Measurements from ENCODE around the gene SLC22A1. TPM values are rescaled to one million over a fixed set of nuclear protein-coding genes. Genes with fewer than 3 reads are reported as not detected.

SLC22A1 gene
- total and polyA plus RNA-seq, 2 experiments from 2014 or later: 0.10 to 0.65 TPM

DNA sequence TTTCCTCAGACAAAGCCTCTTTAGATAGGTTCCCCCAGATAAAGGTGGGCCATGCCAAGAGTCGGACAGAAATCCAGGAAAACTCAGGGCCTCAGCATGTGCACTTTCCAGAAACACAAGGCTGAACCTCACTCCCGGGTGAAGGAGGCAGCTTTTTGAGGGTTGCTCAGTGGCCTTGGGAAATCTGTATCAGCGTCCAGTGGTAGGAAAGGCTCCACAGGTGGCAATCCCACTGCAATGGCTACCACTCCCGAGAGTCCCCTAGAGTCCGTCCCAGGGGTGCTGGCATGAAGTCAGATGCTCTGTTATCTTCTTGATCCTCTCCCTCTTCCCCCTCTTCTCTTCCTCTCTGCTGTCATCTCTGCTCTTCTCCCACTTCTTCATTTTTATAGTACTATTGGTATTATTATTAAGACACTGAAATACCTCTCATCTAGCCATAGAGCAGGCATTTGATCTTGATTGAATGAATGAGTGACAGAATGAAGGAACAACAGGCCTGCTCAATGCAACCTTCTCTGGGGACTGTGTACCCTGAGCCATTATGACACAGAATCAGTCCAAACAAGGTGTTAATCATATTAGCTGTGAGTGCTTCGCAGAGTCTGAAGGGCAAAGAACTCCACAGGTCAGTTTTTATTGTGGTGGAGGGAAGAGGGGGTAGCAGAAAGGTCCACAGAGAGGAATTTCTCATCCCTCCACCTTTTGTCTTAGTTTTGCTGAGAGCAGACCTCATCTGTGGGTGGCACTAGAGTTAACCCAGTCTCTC lies 13.3 kb downstream of the SLC22A1 start:
- peaks cover 14% of the 10 kb centered on the region for H3K27me3 Mint-ChIP-seq (ENCODE audit: insufficient read depth, low read depth, poor library complexity)
- Histone ChIP-seq H4K20me1 (replicated peaks; ENCODE audit: insufficient read depth) (no peaks in the 10 kb centered on the region), H3K27me3 (ENCODE audit: insufficient read depth) (no peaks in the 10 kb centered on the region), H3K9me2 (ENCODE audit: insufficient read depth) (no peaks in the 10 kb centered on the region), H3K79me2 (replicated peaks; ENCODE audit: insufficient read depth) (no peaks in the 10 kb centered on the region), H3K4me1 (ENCODE audit: insufficient read depth) (peaks cover 16% of the 10 kb centered on the region), H2AFZ (no peak overlapping the region), H3K36me3 (ENCODE audit: insufficient read depth) (no peaks in the 10 kb centered on the region), H3K27ac (ENCODE audit: low read depth) (no peak overlapping the region), H3F3A (replicated peaks; ENCODE audit: low read depth) (no peaks in the 10 kb centered on the region), H3K4me3 (no peak overlapping the region), H3K4me2 (no peak overlapping the region)
- ATAC-seq: no peak
- H3K27ac Mint-ChIP-seq: no peak overlapping the region
- no peaks in the 10 kb centered on the region; the same call in 2 of the 3 replicates for H3K9me3 Mint-ChIP-seq
- no peak for DNase-seq (ENCODE audit: low spot score)
- H3K4me1 Mint-ChIP-seq: peaks cover 49% of the 10 kb centered on the region
- no peak overlapping the region for H3K4me3 Mint-ChIP-seq
- no peaks in the 10 kb centered on the region; the same call in 2 of the 3 replicates for H3K36me3 Mint-ChIP-seq (ENCODE audit: low read depth)
- TF ChIP-seq NANOG (IDR thresholded peaks at IDR 0.05; ENCODE audit: borderline replicate concordance) (no peak), ZNF331 (CRISPR knock-in tag; IDR thresholded peaks at IDR 0.05; ENCODE audit: low read depth) (no peak), EZH2 (IDR thresholded peaks at IDR 0.05; ENCODE audit: low read depth, unreplicated experiment) (no peak), EZH2phosphoT487 (IDR thresholded peaks at IDR 0.05; ENCODE audit: unreplicated experiment) (no peak), ETS1 (IDR thresholded peaks at IDR 0.05) (no peak), JUNB (IDR thresholded peaks at IDR 0.05; ENCODE audit: unreplicated experiment) (no peak), ZNF462 (CRISPR knock-in tag; IDR thresholded peaks at IDR 0.05) (no peak), CTCF (conservative IDR thresholded peaks at IDR 0.05; ENCODE audit: low read depth in 2 of 2) (no peak), POLR2AphosphoS5 (IDR thresholded peaks at IDR 0.05; ENCODE audit: low read depth) (no peak), ZNF114 (CRISPR knock-in tag; IDR thresholded peaks at IDR 0.05) (no peak), STAT1 (IDR thresholded peaks at IDR 0.05; ENCODE audit: unreplicated experiment) (no peak), CREB1 (CRISPR knock-in tag; IDR thresholded peaks at IDR 0.05; ENCODE audit: low read depth) (no peak)
- TF ChIP-seq, protein P1, sequence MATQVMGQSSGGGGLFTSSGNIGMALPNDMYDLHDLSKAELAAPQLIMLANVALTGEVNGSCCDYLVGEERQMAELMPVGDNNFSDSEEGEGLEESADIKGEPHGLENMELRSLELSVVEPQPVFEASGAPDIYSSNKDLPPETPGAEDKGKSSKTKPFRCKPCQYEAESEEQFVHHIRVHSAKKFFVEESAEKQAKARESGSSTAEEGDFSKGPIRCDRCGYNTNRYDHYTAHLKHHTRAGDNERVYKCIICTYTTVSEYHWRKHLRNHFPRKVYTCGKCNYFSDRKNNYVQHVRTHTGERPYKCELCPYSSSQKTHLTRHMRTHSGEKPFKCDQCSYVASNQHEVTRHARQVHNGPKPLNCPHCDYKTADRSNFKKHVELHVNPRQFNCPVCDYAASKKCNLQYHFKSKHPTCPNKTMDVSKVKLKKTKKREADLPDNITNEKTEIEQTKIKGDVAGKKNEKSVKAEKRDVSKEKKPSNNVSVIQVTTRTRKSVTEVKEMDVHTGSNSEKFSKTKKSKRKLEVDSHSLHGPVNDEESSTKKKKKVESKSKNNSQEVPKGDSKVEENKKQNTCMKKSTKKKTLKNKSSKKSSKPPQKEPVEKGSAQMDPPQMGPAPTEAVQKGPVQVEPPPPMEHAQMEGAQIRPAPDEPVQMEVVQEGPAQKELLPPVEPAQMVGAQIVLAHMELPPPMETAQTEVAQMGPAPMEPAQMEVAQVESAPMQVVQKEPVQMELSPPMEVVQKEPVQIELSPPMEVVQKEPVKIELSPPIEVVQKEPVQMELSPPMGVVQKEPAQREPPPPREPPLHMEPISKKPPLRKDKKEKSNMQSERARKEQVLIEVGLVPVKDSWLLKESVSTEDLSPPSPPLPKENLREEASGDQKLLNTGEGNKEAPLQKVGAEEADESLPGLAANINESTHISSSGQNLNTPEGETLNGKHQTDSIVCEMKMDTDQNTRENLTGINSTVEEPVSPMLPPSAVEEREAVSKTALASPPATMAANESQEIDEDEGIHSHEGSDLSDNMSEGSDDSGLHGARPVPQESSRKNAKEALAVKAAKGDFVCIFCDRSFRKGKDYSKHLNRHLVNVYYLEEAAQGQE (IDR thresholded peaks at IDR 0.05; ENCODE audit: unreplicated experiment): no peak

All from GM23338 (cell line).